Loucy (cell line): ENCODE measurements around the gene ANXA4.

Experiments
- CTCF ChIP-seq: fragments of 200-600 bp; sonication (generic); conservative IDR thresholded peaks from 2 replicates; pipeline ENCODE4 v1.5.1; 2014; ENCODE audit warnings: mild to moderate bottlenecking, antibody characterized with exemption, low read length
- EZH2phosphoT487 ChIP-seq: fragments of 200-600 bp; IDR thresholded peaks from 2 replicates; pipeline ENCODE4 v1.6.1; 2018; ENCODE audit warnings: antibody characterized with exemption, mild to moderate bottlenecking, moderate library complexity, borderline replicate concordance

GRCh38 chr2:69704446-69704845, 37.5 kb upstream of the ANXA4 start:
- TF ChIP-seq CTCF (no peak), EZH2phosphoT487 (no peak)
